ENCODE data around the gene FBXW12.

FBXW12 gene

GRCh38 chr3:48364840-48365239, 7.2 kb upstream of the FBXW12 start:
- no peak for DNase-seq (ENCODE audit: low read depth)
- H3K4me3 ChIP-seq (replicated peaks; ENCODE audit: low read depth, low read length) = no peak overlapping the region
- TF ChIP-seq, protein P1, sequence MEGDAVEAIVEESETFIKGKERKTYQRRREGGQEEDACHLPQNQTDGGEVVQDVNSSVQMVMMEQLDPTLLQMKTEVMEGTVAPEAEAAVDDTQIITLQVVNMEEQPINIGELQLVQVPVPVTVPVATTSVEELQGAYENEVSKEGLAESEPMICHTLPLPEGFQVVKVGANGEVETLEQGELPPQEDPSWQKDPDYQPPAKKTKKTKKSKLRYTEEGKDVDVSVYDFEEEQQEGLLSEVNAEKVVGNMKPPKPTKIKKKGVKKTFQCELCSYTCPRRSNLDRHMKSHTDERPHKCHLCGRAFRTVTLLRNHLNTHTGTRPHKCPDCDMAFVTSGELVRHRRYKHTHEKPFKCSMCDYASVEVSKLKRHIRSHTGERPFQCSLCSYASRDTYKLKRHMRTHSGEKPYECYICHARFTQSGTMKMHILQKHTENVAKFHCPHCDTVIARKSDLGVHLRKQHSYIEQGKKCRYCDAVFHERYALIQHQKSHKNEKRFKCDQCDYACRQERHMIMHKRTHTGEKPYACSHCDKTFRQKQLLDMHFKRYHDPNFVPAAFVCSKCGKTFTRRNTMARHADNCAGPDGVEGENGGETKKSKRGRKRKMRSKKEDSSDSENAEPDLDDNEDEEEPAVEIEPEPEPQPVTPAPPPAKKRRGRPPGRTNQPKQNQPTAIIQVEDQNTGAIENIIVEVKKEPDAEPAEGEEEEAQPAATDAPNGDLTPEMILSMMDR (IDR thresholded peaks at IDR 0.05; ENCODE audit: low read length, missing control alignments) = no peak

GRCh38 chr3:48367201-48367600, 4.8 kb upstream of the FBXW12 start:
- TF ChIP-seq, protein P1 (IDR thresholded peaks at IDR 0.05; ENCODE audit: low read length, missing control alignments) = no peak
- no peak overlapping the region for H3K4me3 ChIP-seq (replicated peaks; ENCODE audit: low read depth, low read length)
- peak; percentile 1 for DNase-seq (ENCODE audit: low read depth)

DNA sequence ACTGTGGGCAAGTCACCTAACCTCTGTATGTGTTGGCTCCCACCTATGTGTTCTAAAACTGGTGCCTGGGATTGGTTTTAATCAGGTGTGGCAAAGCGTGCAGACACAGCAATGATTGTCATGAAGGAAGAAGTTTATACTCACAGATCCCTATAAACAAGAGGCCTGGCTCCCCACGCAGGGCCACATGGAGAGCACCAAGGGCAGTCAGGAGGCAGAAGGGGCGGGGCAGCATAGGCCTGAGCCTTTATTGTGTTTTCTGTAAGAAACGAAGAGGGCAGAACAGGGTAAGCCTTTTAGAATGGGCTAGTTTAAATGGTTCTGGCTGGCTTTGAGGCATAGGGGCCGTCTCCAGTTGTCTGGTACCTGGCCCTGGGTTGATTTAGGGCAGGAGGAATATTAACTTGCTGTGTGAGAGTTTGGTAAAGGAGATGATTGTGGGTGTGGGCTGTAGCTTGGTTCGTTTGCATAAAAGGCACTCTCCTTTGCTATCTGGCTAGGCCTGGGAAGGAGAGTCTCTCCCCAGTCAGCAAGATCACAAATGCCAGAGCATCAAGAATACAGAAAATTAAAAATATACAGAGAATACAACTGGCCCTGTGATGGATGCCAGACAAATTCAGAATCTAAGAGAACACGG, 2.2 kb upstream of the FBXW12 start:
- TF ChIP-seq, protein P1 (IDR thresholded peaks at IDR 0.05; ENCODE audit: low read length, missing control alignments) = no peak
- H3K4me3 ChIP-seq (replicated peaks; ENCODE audit: low read depth, low read length) = no peak overlapping the region
- no peak for DNase-seq (ENCODE audit: low read depth)

- H3K4me3 ChIP-seq (replicated peaks; ENCODE audit: low read depth, low read length) = no peak overlapping the region
- TF ChIP-seq, protein P1 (IDR thresholded peaks at IDR 0.05; ENCODE audit: low read length, missing control alignments) = no peak
- DNase-seq (ENCODE audit: low read depth) = no peak
Observed at GRCh38 chr3:48370333-48370713, 1.7 kb upstream of the FBXW12 start.

GRCh38 chr3:48372377-48372770, 355 bp downstream of the FBXW12 start:
- TF ChIP-seq, protein P1 (IDR thresholded peaks at IDR 0.05; ENCODE audit: low read length, missing control alignments) = no peak
- no peak for DNase-seq (ENCODE audit: low read depth)
- no peak overlapping the region for H3K4me3 ChIP-seq (replicated peaks; ENCODE audit: low read depth, low read length)

DNA sequence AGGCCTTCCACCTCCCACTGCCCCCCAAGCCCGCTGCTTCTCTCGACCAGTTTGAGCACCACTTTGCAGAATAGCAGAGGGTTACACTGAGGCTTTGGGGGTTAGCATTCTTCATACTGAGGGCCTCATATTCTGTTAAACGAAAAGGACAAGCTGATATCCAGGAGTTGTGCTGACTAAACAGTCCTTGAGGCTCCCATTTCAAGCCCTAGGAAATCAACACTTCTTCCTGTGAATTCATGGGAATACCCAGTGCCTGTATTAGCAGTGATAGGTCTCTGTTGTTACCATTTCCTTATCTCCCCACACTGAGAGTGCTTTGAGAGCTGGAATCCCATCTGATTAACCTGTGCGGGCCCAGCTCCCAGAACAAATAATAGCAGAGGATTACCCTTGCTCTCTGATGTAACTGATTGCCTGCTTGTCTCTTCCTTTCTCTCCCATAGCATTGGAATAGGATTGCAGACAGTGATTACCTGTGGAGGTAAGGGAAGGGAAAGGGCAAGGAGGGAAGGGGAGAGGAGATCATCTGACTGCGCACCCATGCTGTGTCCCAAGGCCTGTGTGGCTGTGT, 930 bp downstream of the FBXW12 start:
- TF ChIP-seq, protein P1 (IDR thresholded peaks at IDR 0.05; ENCODE audit: low read length, missing control alignments) = no peak
- no peak for DNase-seq (ENCODE audit: low read depth)
- H3K4me3 ChIP-seq (replicated peaks; ENCODE audit: low read depth, low read length) = no peak overlapping the region

DNA sequence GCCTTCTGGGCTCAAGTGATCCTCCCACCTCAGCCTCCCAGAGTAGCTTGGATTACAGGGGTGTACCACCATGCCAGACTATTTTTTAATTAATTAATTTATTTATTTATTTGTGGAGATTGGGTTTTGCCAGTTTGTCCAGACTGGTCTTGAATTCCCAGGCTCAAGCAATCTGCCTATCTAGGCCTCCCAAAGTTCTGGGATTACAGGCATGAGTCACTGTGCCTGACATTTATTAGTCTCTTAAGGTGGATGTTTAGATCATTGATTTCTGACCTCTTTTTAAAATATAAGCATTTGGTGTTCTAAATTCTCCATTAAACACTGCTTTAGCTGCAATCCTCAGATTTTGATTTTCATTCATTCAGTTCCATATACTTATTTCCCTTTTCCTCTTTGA, 15.6 kb downstream of the FBXW12 start:
- no peak for DNase-seq (ENCODE audit: low read depth)
- H3K4me3 ChIP-seq (replicated peaks; ENCODE audit: low read depth, low read length) = no peak overlapping the region
- TF ChIP-seq, protein P1 (IDR thresholded peaks at IDR 0.05; ENCODE audit: low read length, missing control alignments) = no peak
